Mucosa of stomach (tissue), 1 donor: Measurements from ENCODE around the gene SSTR5.

Source experiments
- H3K27me3 ChIP-seq: one replicate; pipeline ENCODE4 v1.7.0; 2013; ENCODE audit warnings: mild to moderate bottlenecking, low read length; ENCODE audit not compliant: control insufficient read depth, insufficient read depth
- H3K36me3 ChIP-seq: one replicate; pipeline ENCODE4 v1.7.0; 2013; ENCODE audit warnings: low read length; ENCODE audit not compliant: control insufficient read depth, insufficient read depth
- H3K4me1 ChIP-seq: one replicate; pipeline ENCODE4 v1.7.0; 2013; ENCODE audit warnings: mild to moderate bottlenecking, low read length; ENCODE audit not compliant: control insufficient read depth, insufficient read depth
- H3K4me3 ChIP-seq: one replicate; pipeline ENCODE4 v1.7.0; 2013; ENCODE audit warnings: low read length
- H3K9ac ChIP-seq: one replicate; pipeline ENCODE4 v1.7.0; 2013; ENCODE audit warnings: mild to moderate bottlenecking, low read length, moderate library complexity
- H3K9me3 ChIP-seq: one replicate; pipeline ENCODE4 v1.7.0; 2013; ENCODE audit warnings: mild to moderate bottlenecking, low read length, moderate library complexity; ENCODE audit not compliant: control insufficient read depth
- donor health status: Pancreatic carcinoma.

Gene SSTR5

GRCh38 chr16:1060416-1061340 is 11.9 kb upstream of the SSTR5 start:
- peaks cover 14% of the 10 kb centered on the region for H3K27me3 ChIP-seq
- no peak overlapping the region for H3K4me3 ChIP-seq
- H3K9me3 ChIP-seq, result no peaks in the 10 kb centered on the region
- H3K9ac ChIP-seq, result no peak overlapping the region
- H3K4me1 ChIP-seq, result no peaks in the 10 kb centered on the region
- H3K36me3 ChIP-seq, result no peaks in the 10 kb centered on the region

GRCh38 chr16:1061769-1062505 is 10.6 kb upstream of the SSTR5 start:
- Histone ChIP-seq H3K9ac (no peak overlapping the region), H3K27me3 (peaks cover 26% of the 10 kb centered on the region), H3K9me3 (no peaks in the 10 kb centered on the region), H3K4me1 (no peaks in the 10 kb centered on the region), H3K4me3 (no peak overlapping the region), H3K36me3 (no peaks in the 10 kb centered on the region)

- Histone ChIP-seq H3K9me3 (no peaks in the 10 kb centered on the region), H3K36me3 (no peaks in the 10 kb centered on the region), H3K27me3 (peaks cover 30% of the 10 kb centered on the region)
Measured at GRCh38 chr16:1062895-1063294, 9.7 kb upstream of the SSTR5 start.

GRCh38 chr16:1063728-1064127 is 8.8 kb upstream of the SSTR5 start:
- Histone ChIP-seq H3K4me3 (no peak overlapping the region), H3K4me1 (no peaks in the 10 kb centered on the region), H3K27me3 (peaks cover 39% of the 10 kb centered on the region)

More at GRCh38 chr16:1062895-1063294, 9.7 kb upstream of the SSTR5 start:
- no peak overlapping the region for H3K9ac ChIP-seq
- H3K4me3 ChIP-seq, result no peak overlapping the region
- no peaks in the 10 kb centered on the region for H3K4me1 ChIP-seq

DNA sequence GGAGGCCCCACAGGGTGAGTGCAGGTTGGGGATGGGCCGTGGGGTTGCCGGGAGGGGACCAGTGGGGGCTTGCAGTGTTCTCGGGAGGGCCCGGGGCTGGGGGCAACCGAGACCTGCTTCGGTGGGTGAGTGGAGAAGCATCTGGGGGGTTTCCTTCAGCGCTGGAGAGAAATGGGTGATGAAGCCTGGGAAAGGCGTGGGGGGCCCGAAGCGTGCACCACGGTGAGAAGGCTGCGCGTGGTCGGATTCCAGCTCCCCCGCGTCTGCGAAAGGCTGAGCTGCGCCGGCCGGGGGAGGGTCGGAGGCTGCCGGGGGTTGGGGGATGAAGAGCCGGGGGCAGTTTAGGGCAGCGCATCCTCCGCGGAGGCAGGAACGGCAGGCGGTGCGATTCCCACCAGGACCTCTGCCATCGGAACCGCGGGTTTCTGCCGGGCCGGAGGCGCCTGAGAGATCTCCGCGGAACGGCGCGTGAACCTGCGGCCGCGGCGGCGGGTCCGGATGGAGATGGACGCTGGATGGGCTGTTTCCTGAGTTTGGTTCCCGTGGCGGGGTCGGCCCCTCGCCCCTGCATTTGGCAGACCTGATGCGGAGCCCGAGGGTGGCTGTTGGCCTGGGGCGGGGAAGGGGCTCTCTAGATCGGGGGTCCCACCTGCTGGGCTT is 6.9 kb upstream of the SSTR5 start:
- Histone ChIP-seq H3K36me3 (no peaks in the 10 kb centered on the region), H3K4me3 (no peak overlapping the region), H3K27me3 (peaks cover 57% of the 10 kb centered on the region), H3K4me1 (no peaks in the 10 kb centered on the region), H3K9me3 (no peaks in the 10 kb centered on the region), H3K9ac (no peak overlapping the region)

More at GRCh38 chr16:1063728-1064127, 8.8 kb upstream of the SSTR5 start:
- H3K36me3 ChIP-seq, result no peaks in the 10 kb centered on the region
- H3K9ac ChIP-seq, result no peak overlapping the region
- H3K9me3 ChIP-seq, result no peaks in the 10 kb centered on the region

DNA sequence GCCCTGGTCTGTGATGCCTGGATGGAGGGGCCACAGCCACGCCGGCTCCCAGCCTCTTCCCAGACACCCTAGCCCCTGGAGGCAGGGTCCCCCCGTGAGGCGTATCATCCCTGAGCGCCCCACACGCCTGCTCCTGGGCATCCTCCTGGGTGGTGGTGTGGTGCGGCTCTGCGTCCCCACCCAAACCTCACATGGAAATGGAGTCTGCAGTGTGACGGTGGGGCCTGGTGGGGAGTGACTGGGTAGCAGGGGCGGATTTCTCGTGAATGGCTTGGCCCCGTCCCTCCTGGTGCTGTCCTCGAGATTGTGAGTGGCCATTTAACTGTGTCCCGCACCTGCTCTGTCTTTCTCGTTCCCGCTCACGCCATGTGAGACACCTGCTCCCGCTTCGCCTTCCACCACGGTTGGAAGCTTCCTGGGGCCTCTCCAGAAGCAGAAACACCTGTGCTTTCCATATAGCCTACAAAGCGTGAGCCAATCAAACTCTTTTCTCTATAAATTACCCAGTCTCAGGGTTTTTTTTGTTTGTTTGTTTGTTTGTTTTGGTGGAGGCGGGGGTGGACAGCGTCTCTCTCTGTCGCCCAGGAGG is 5.9 kb upstream of the SSTR5 start:
- Histone ChIP-seq H3K36me3 (no peaks in the 10 kb centered on the region), H3K4me3 (no peak overlapping the region), H3K9ac (no peak overlapping the region), H3K4me1 (no peaks in the 10 kb centered on the region), H3K27me3 (peaks cover 68% of the 10 kb centered on the region), H3K9me3 (no peaks in the 10 kb centered on the region)

DNA sequence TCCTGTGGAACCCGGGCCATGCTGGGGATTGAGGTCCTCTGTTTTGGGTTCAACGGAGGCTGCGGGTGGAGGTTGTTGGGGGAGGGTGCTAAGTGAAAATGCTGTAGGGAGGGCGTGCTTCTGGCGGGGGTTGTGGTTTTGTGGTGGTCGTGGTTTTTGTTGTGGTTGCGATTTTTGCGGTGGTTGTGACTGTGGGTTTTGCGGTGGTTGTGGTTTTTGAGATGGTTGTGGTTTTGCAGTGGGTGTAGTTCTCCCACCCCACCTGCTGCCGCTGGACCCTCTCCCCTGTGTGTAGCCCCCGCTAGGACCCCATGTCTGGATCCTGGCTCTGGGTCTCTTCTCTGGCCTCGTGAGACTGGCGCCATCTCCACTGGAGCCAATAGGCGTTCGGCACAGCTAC is 4.9 kb upstream of the SSTR5 start:
- H3K9me3 ChIP-seq, result no peaks in the 10 kb centered on the region
- no peak overlapping the region for H3K4me3 ChIP-seq
- no peaks in the 10 kb centered on the region for H3K4me1 ChIP-seq
- H3K36me3 ChIP-seq, result no peaks in the 10 kb centered on the region
- H3K9ac ChIP-seq, result no peak overlapping the region
- peaks cover 75% of the 10 kb centered on the region for H3K27me3 ChIP-seq

DNA sequence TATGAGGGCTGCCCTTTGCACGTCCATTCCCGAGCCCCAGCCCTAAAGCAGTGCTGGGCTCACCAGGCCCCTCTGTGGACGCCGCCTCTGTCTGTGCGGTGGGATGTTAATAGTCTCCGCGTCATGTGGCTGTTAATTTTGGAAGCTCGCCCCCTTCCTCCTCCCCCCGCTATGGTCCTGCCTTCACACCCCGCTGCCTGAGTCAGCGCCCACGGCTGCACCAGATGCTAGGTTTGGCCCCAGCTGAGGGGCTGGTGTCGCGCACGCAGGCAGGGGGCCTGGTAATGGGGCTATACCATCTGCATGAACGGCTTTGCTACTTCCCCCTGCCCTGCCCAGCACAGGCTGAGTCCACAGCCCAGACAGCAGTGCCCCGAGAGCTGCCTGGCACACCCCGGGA is 4.1 kb upstream of the SSTR5 start:
- no peaks in the 10 kb centered on the region for H3K9me3 ChIP-seq
- H3K4me1 ChIP-seq, result no peaks in the 10 kb centered on the region
- H3K27me3 ChIP-seq, result peaks cover 81% of the 10 kb centered on the region
- no peak overlapping the region for H3K9ac ChIP-seq
- H3K36me3 ChIP-seq, result no peaks in the 10 kb centered on the region
- H3K4me3 ChIP-seq, result no peak overlapping the region

GRCh38 chr16:1069154-1069553 is 3.4 kb upstream of the SSTR5 start:
- Histone ChIP-seq H3K9ac (no peak overlapping the region), H3K36me3 (no peaks in the 10 kb centered on the region), H3K4me3 (no peak overlapping the region), H3K9me3 (no peaks in the 10 kb centered on the region), H3K27me3 (peaks cover 88% of the 10 kb centered on the region), H3K4me1 (no peaks in the 10 kb centered on the region)

GRCh38 chr16:1070084-1070863 is 2.3 kb upstream of the SSTR5 start:
- H3K36me3 ChIP-seq, result no peaks in the 10 kb centered on the region
- H3K27me3 ChIP-seq, result peaks cover 92% of the 10 kb centered on the region
- no peak overlapping the region for H3K9ac ChIP-seq
- no peaks in the 10 kb centered on the region for H3K9me3 ChIP-seq
- no peaks in the 10 kb centered on the region for H3K4me1 ChIP-seq
- H3K4me3 ChIP-seq, result no peak overlapping the region

- H3K4me1 ChIP-seq, result no peaks in the 10 kb centered on the region
- no peaks in the 10 kb centered on the region for H3K36me3 ChIP-seq
- H3K9me3 ChIP-seq, result no peaks in the 10 kb centered on the region
- no peak overlapping the region for H3K4me3 ChIP-seq
- no peak overlapping the region for H3K9ac ChIP-seq
- peaks cover 88% of the 10 kb centered on the region for H3K27me3 ChIP-seq
Measured at GRCh38 chr16:1070864-1071408, 1.6 kb upstream of the SSTR5 start.
